CD4-positive, alpha-beta memory T cell (primary cell): ENCODE results near the gene HMOX1. TPM values are rescaled to one million over a fixed set of nuclear protein-coding genes. Genes with fewer than 3 reads are reported as not detected.
A peak's percentile ranks its signal among the peaks of the same experiment; 100 is the strongest.

ENCODE experiments used
- CTCF ChIA-PET: fragments of 350-600 bp; sonication (Branson Sonifier 250); formaldehyde crosslinking; loops from one replicate; lab custom pipeline; 2021; ENCODE audit warnings: inconsistent platforms; ENCODE audit not compliant: partially characterized antibody; lab: Charles Lee
- POLR2A ChIA-PET: fragments of 350-600 bp; sonication (Branson Sonifier 250); formaldehyde crosslinking; loops from one replicate; lab custom pipeline; 2021; ENCODE audit not compliant: partially characterized antibody; lab: Charles Lee
- DNase-seq, 5 donors: peaks; one replicate each; pipeline versions ENCODE4 v3.0.0 to v3.0.0-alpha.2; 2020 to 2022; ENCODE audit warnings: mixed read lengths in 1 of 5
- H3K27ac ChIP-seq: one replicate; pipeline ENCODE4 v1.7.0; 2013; ENCODE audit warnings: low read depth, low read length
- H3K27me3 ChIP-seq: 2 replicates; pipeline ENCODE4 v1.7.0; 2013; ENCODE audit warnings: mild to moderate bottlenecking, low read length, moderate library complexity; ENCODE audit not compliant: insufficient read depth
- H3K36me3 ChIP-seq: 2 replicates; pipeline ENCODE4 v1.7.0; 2013; ENCODE audit warnings: mild to moderate bottlenecking, low read length, moderate library complexity; ENCODE audit not compliant: insufficient read depth
- H3K4me1 ChIP-seq: 2 replicates; pipeline ENCODE4 v1.7.0; 2013; ENCODE audit warnings: mild to moderate bottlenecking, low read length, moderate library complexity; ENCODE audit not compliant: insufficient read depth
- H3K4me3 ChIP-seq, 2 donors: one replicate each; pipeline ENCODE4 v1.7.0; 2013; ENCODE audit warnings: low read length in 2 of 2, mild to moderate bottlenecking in 1 of 2
- H3K9me3 ChIP-seq, 2 donors: one replicate each; pipeline ENCODE4 v1.7.0; 2013; ENCODE audit warnings: low read length in 2 of 2, control low read depth in 1 of 2; ENCODE audit not compliant: control insufficient read depth in 1 of 2
- H3K27ac Mint-ChIP-seq, 7 donors: one replicate each; pipeline ENCODE4 v1.8.0; 2020 to 2021; ENCODE audit warnings: mixed read lengths in 7 of 7, mild to moderate bottlenecking in 6 of 7, inconsistent platforms in 3 of 7, moderate library complexity in 3 of 7
- H3K27me3 Mint-ChIP-seq, 2 donors: one replicate each; pipeline ENCODE4 v1.8.0; 2020 to 2021; ENCODE audit warnings: mixed read lengths in 2 of 2
- H3K36me3 Mint-ChIP-seq, 2 donors: one replicate each; pipeline ENCODE4 v1.8.0; 2020 to 2021; ENCODE audit warnings: mixed read lengths in 2 of 2, inconsistent platforms in 1 of 2, mild to moderate bottlenecking in 1 of 2
- H3K4me1 Mint-ChIP-seq, 4 donors: one replicate each; pipeline ENCODE4 v1.8.0; 2020 to 2021; ENCODE audit warnings: mixed read lengths in 4 of 4, mild to moderate bottlenecking in 1 of 4
- H3K4me3 Mint-ChIP-seq, 8 donors: one replicate each; pipeline ENCODE4 v1.8.0; 2020 to 2021; ENCODE audit warnings: mixed read lengths in 8 of 8, mild to moderate bottlenecking in 7 of 8, moderate library complexity in 6 of 8, inconsistent platforms in 3 of 8
- H3K9me3 Mint-ChIP-seq, 8 donors: one replicate each; pipeline ENCODE4 v1.8.0; 2020 to 2021; ENCODE audit warnings: mixed read lengths in 8 of 8, mild to moderate bottlenecking in 5 of 8, inconsistent platforms in 3 of 8, moderate library complexity in 1 of 8
- intact Hi-C: fragments of 100-400 bp; cut with micrococcal nuclease; formaldehyde crosslinking; loops from one replicate; pipeline ENCODE4 v1.15.1; 2023
- polyA plus RNA-seq, 2 donors: library from polyadenylated mRNA; unstranded; fragments of 300-500 nt; fragmentation: Illumina TruSeq; gene quantifications; one replicate each; pipeline ENCODE4 v1.2.3, GENCODE V29; 2021
- total RNA-seq, 2 experiments: library from RNA; stranded (reverse); gene quantifications; one replicate each; pipeline ENCODE4 v1.2.3, GENCODE V29; 2021

Gene HMOX1, protein sequence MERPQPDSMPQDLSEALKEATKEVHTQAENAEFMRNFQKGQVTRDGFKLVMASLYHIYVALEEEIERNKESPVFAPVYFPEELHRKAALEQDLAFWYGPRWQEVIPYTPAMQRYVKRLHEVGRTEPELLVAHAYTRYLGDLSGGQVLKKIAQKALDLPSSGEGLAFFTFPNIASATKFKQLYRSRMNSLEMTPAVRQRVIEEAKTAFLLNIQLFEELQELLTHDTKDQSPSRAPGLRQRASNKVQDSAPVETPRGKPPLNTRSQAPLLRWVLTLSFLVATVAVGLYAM
- 1 to 10 TPM; 7.7 to 8.3 TPM for total RNA-seq
- polyA plus RNA-seq, result under 1 TPM in 1 of 2 donors, not detected in 1; 0.20 TPM

DNA sequence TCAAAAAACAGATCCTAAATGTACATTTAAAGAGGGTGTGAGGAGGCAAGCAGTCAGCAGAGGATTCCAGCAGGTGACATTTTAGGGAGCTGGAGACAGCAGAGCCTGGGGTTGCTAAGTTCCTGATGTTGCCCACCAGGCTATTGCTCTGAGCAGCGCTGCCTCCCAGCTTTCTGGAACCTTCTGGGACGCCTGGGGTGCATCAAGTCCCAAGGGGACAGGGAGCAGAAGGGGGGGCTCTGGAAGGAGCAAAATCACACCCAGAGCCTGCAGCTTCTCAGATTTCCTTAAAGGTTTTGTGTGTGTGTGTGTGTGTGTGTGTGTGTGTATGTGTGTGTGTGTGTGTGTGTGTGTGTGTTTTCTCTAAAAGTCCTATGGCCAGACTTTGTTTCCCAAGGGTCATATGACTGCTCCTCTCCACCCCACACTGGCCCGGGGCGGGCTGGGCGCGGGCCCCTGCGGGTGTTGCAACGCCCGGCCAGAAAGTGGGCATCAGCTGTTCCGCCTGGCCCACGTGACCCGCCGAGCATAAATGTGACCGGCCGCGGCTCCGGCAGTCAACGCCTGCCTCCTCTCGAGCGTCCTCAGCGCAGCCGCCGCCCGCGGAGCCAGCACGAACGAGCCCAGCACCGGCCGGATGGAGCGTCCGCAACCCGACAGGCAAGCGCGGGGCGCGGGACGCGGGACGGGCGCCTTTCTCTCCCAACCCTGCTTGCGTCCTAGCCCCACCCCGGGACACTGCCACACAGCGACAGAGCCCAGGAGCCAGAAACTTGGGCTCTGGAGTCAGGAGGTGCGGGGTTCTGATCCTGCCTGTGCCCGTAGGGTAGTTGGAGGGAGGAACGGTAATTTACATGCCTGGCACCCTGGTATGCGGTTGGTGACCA, at the start of gene HMOX1:
TSS of gene HMOX1 (plus strand) at position 560 of the 887 bp plus-strand sequence. CDS start at position 638, 78 bp downstream.
- Histone ChIP-seq H3K4me3 (no peak within 1 kb of the TSS), H3K27me3 (peaks cover 7% of the 10 kb centered on the region), H3K36me3 (no peaks in the 10 kb centered on the region), H3K9me3 (no peaks in the 10 kb centered on the region), H3K4me1 (peaks cover 22% of the 10 kb centered on the region), H3K27ac (no peak within 1 kb of the TSS)
- CTCF ChIA-PET, result no interaction called here
- Mint-ChIP-seq H3K4me3 (peak within 1 kb of the TSS; percentile 17 to 64 (median 54)), H3K9me3 (peaks cover 0 to 2% (median 0%) of the 10 kb centered on the region in 8 donors), H3K27me3 (peaks cover 0 to 5% of the 10 kb centered on the region in 2 donors), H3K4me1 (peaks cover 6 to 22% (median 15%) of the 10 kb centered on the region in 4 donors), H3K36me3 (no peaks in the 10 kb centered on the region), H3K27ac (peak within 1 kb of the TSS in 2 of 7 donors; percentile 54 to 65)
- peak in 2 of 5 donors; percentile 38 to 49 for DNase-seq
- intact Hi-C loops, result no loop called here
- POLR2A ChIA-PET, result no interaction called here

- CTCF ChIA-PET, result interaction anchor here (4.3 kb wide), 1 partner anchor 34 kb away, joined by 26 read pairs; the partner anchor contains the start of gene TOM1
- DNase-seq, result no peak
- H3K27me3 ChIP-seq, result no peaks in the 10 kb centered on the region
- intact Hi-C loops, result no loop called here
- H3K36me3 ChIP-seq, result peaks cover 58% of the 10 kb centered on the region
- POLR2A ChIA-PET, result no interaction called here
- no peaks in the 10 kb centered on the region for H3K9me3 ChIP-seq
- no peaks in the 10 kb centered on the region for H3K9me3 Mint-ChIP-seq
- H3K36me3 Mint-ChIP-seq, result peaks cover 15 to 73% of the 10 kb centered on the region in 2 donors
- H3K4me3 Mint-ChIP-seq, result no peak overlapping the region
- peak overlapping the region in 6 of 7 donors; percentile 26 to 78 (median 52) for H3K27ac Mint-ChIP-seq
- peaks cover 22 to 72% (median 43%) of the 10 kb centered on the region in 4 donors for H3K4me1 Mint-ChIP-seq
- H3K27ac ChIP-seq, result no peak overlapping the region
- H3K4me1 ChIP-seq, result peaks cover 58% of the 10 kb centered on the region
- H3K4me3 ChIP-seq, result no peak overlapping the region
- H3K27me3 Mint-ChIP-seq, result no peaks in the 10 kb centered on the region
Observed at GRCh38 chr22:35332278-35332677, 48.6 kb upstream of the HMOX1 start.

- Mint-ChIP-seq H3K27ac (peak overlapping the region in 2 of 7 donors; percentile 52 to 78), H3K4me1 (peaks cover 21 to 65% (median 41%) of the 10 kb centered on the region in 4 donors), H3K36me3 (peaks cover 15 to 76% of the 10 kb centered on the region in 2 donors), H3K27me3 (no peaks in the 10 kb centered on the region), H3K9me3 (no peaks in the 10 kb centered on the region), H3K4me3 (no peak overlapping the region)
- CTCF ChIA-PET, result no interaction called here
- no peak for DNase-seq
- intact Hi-C loops, result no loop called here
- Histone ChIP-seq H3K4me1 (peaks cover 56% of the 10 kb centered on the region), H3K27me3 (no peaks in the 10 kb centered on the region), H3K4me3 (no peak overlapping the region), H3K9me3 (no peaks in the 10 kb centered on the region), H3K36me3 (peaks cover 58% of the 10 kb centered on the region), H3K27ac (no peak overlapping the region)
- POLR2A ChIA-PET, result no interaction called here
Observed at GRCh38 chr22:35333220-35333619, 47.7 kb upstream of the HMOX1 start.

DNA sequence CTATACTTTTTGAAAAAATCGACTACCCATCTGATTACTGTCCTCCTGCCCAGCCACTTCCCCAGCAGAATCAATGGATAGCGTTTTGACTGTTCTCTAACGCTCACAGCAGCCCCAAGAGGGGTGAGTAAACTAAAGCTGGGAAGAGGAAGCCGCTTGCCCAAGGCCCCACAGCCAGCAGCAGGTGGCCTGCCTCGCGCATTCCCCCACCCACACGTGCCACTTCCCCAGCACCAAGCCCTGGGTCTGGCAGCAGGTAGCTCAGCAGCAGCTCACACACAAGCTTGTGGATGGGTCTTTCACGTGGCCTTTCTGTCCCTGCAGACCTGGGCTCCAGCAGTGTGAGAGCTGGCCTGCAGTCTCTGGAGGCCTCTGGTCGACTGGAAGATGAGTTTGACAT, 46.9 kb upstream of the HMOX1 start:
- Histone ChIP-seq H3K9me3 (no peaks in the 10 kb centered on the region), H3K27me3 (no peaks in the 10 kb centered on the region), H3K4me3 (no peak overlapping the region), H3K27ac (no peak overlapping the region), H3K36me3 (peaks cover 61% of the 10 kb centered on the region), H3K4me1 (peaks cover 48% of the 10 kb centered on the region)
- Mint-ChIP-seq H3K4me1 (peaks cover 20 to 61% (median 39%) of the 10 kb centered on the region in 4 donors), H3K27ac (peak overlapping the region in 6 of 7 donors; percentile 18 to 84 (median 60)), H3K27me3 (no peaks in the 10 kb centered on the region), H3K4me3 (peak overlapping the region in 2 of 8 donors; percentile 1 to 11), H3K36me3 (peaks cover 15 to 80% of the 10 kb centered on the region in 2 donors), H3K9me3 (no peaks in the 10 kb centered on the region)
- intact Hi-C loops, result no loop called here
- ChIA-PET POLR2A (interaction anchor here (2.1 kb wide), 1 partner anchor 76 kb away, joined by 6 read pairs; the partner anchor contains the start of gene HMGXB4), CTCF (interaction anchor here (1.7 to 1.8 kb wide), 2 partner anchors 17 to 24 kb away, joined by 4 to 5 read pairs; no protein-coding TSS in a partner anchor)
- no peak for DNase-seq

DNA sequence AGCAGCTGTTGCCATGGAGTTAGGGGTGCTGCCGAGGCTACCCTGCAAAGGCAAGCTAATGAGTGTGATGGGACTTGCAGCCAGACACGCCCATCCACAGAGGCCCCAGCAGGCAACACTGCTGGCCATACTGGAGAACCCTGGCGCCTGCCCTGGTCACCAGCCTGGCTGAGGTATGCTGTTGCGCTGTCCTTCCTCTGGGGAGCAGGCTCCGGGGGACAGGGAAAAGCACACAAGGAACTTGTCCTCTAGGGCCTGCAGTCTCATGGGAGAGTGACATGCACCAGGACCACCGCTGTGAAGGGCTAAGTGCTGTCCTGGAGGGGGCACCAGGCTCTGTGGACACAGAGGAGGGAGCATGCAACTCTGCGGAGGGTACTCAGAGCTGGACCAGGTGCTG, 45.4 kb upstream of the HMOX1 start:
- no peaks in the 10 kb centered on the region for H3K27me3 ChIP-seq
- H3K9me3 Mint-ChIP-seq, result no peaks in the 10 kb centered on the region
- H3K27ac Mint-ChIP-seq, result peak overlapping the region in 6 of 7 donors; percentile 48 to 84 (median 68)
- no peak overlapping the region for H3K4me3 ChIP-seq
- peaks cover 18 to 80% of the 10 kb centered on the region in 2 donors for H3K36me3 Mint-ChIP-seq
- no peak overlapping the region for H3K27ac ChIP-seq
- peaks cover 12 to 46% (median 28%) of the 10 kb centered on the region in 4 donors for H3K4me1 Mint-ChIP-seq
- H3K27me3 Mint-ChIP-seq, result no peaks in the 10 kb centered on the region
- peak overlapping the region in 3 of 8 donors; percentile 20 to 44 (median 41) for H3K4me3 Mint-ChIP-seq
- H3K4me1 ChIP-seq, result peaks cover 34% of the 10 kb centered on the region
- intact Hi-C loops, result no loop called here
- H3K9me3 ChIP-seq, result no peaks in the 10 kb centered on the region
- no peak for DNase-seq
- ChIA-PET POLR2A (interaction anchor here (1.1 to 2.1 kb wide), 2 partner anchors 36 to 78 kb away, joined by 5 to 6 read pairs; partner anchors contain the start of genes HMGXB4 and TOM1), CTCF (interaction anchor here (1.7 to 1.8 kb wide), 2 partner anchors 15 to 25 kb away, joined by 4 to 5 read pairs; no protein-coding TSS in a partner anchor)
- peaks cover 59% of the 10 kb centered on the region for H3K36me3 ChIP-seq

GRCh38 chr22:35335936-35336781, 44.7 kb upstream of the HMOX1 start:
- Mint-ChIP-seq H3K4me3 (peak overlapping the region in 4 of 8 donors; percentile 20 to 44 (median 36)), H3K27ac (peak overlapping the region; percentile 35 to 80 (median 64)), H3K9me3 (no peaks in the 10 kb centered on the region), H3K36me3 (peaks cover 21 to 82% of the 10 kb centered on the region in 2 donors), H3K27me3 (no peaks in the 10 kb centered on the region), H3K4me1 (peaks cover 10 to 39% (median 26%) of the 10 kb centered on the region in 4 donors)
- Histone ChIP-seq H3K4me3 (no peak overlapping the region), H3K36me3 (peaks cover 54% of the 10 kb centered on the region), H3K9me3 (no peaks in the 10 kb centered on the region), H3K27ac (no peak overlapping the region), H3K27me3 (no peaks in the 10 kb centered on the region), H3K4me1 (peaks cover 29% of the 10 kb centered on the region)
- intact Hi-C loops, result no loop called here
- POLR2A ChIA-PET, result interaction anchor here (1.1 to 2.1 kb wide), 3 partner anchors 37 to 78 kb away, joined by 3 to 6 read pairs (median 5); partner anchors contain the start of genes HMGXB4 and TOM1
- DNase-seq, result no peak
- CTCF ChIA-PET, result interaction anchor here (1.8 kb wide), 1 partner anchor 15 kb away, joined by 5 read pairs; no protein-coding TSS in a partner anchor
